CD4-positive, alpha-beta T cell (primary cell): ENCODE results near the gene SEPTIN8. TPM values are rescaled to one million over a fixed set of nuclear protein-coding genes. Genes with fewer than 3 reads are reported as not detected.

ENCODE experiments used
- ATAC-seq: fragments of 200-7000 bp; cut with Tn5 transposase; one replicate; pipeline ENCODE4 v1.10.0; 2022; ENCODE audit warnings: mild to moderate bottlenecking; ENCODE audit not compliant: poor library complexity
- CTCF ChIA-PET: fragments of 350-600 bp; sonication (Branson Sonifier 250); formaldehyde crosslinking; loops from one replicate; lab custom pipeline; 2021; ENCODE audit warnings: antibody characterized with exemption, inconsistent platforms; lab: Charles Lee
- POLR2A ChIA-PET: fragments of 350-600 bp; sonication (Branson Sonifier 250); formaldehyde crosslinking; loops from one replicate; lab custom pipeline; 2021; ENCODE audit warnings: antibody characterized with exemption, inconsistent platforms; lab: Charles Lee
- DNase-seq, 14 experiments: peaks; one replicate each; pipeline ENCODE4 v3.0.0-alpha.2; 2013 to 2020; ENCODE audit warnings: mixed read lengths in 2 of 14
- H3K27ac ChIP-seq, 2 donors: one replicate each; pipeline versions ENCODE4 v1.5.1 to v1.7.0; 2013; ENCODE audit warnings: low read length in 2 of 2, low read depth in 1 of 2, mild to moderate bottlenecking in 1 of 2
- H3K27me3 ChIP-seq, 2 experiments: 1 replicate in 1 of 2; 2 replicates in 1 of 2; pipeline versions ENCODE4 v1.6.1 to v1.7.0; 2013; ENCODE audit warnings: low read length in 2 of 2, control low read depth in 1 of 2, mild to moderate bottlenecking in 1 of 2, moderate library complexity in 1 of 2; ENCODE audit not compliant: insufficient read depth in 2 of 2, control insufficient read depth in 1 of 2
- H3K36me3 ChIP-seq: one replicate; pipeline ENCODE4 v1.6.1; 2013; ENCODE audit warnings: low read length, control low read depth; ENCODE audit not compliant: insufficient read depth
- H3K4me1 ChIP-seq: one replicate; pipeline ENCODE4 v1.6.1; 2013; ENCODE audit warnings: low read length, control low read depth; ENCODE audit not compliant: insufficient read depth
- H3K4me3 ChIP-seq: one replicate; pipeline ENCODE4 v1.5.1; 2013; ENCODE audit warnings: mild to moderate bottlenecking, low read length, moderate library complexity
- H3K9me3 ChIP-seq, 2 experiments: 1 replicate in 1 of 2; 2 replicates in 1 of 2; pipeline versions ENCODE4 v1.6.1 to v1.7.0; 2013; ENCODE audit warnings: low read length in 2 of 2, mild to moderate bottlenecking in 2 of 2, control low read depth in 1 of 2, moderate library complexity in 1 of 2; ENCODE audit not compliant: control insufficient read depth in 1 of 2, insufficient read depth in 1 of 2
- H3K27ac Mint-ChIP-seq: one replicate; pipeline ENCODE4 v1.8.0; 2020; ENCODE audit warnings: mixed read lengths
- H3K27me3 Mint-ChIP-seq: one replicate; pipeline ENCODE4 v1.8.0; 2021; ENCODE audit warnings: mixed read lengths
- H3K36me3 Mint-ChIP-seq: one replicate; pipeline ENCODE4 v1.8.0; 2021; ENCODE audit warnings: low read depth, mixed read lengths
- H3K4me1 Mint-ChIP-seq: one replicate; pipeline ENCODE4 v1.8.0; 2021; ENCODE audit warnings: low read depth, mixed read lengths
- H3K4me3 Mint-ChIP-seq: one replicate; pipeline ENCODE4 v1.8.0; 2020; ENCODE audit warnings: mild to moderate bottlenecking, mixed read lengths
- H3K9me3 Mint-ChIP-seq: one replicate; pipeline ENCODE4 v1.8.0; 2020; ENCODE audit warnings: mixed read lengths
- intact Hi-C, 2 experiments: fragments of 100-400 bp; cut with DNase I in 1 of 2; cut with micrococcal nuclease in 1 of 2; formaldehyde crosslinking; loops; one replicate each; pipeline versions ENCODE4 v1.15.1 to v1.9.0; 2023 to 2025; cut with DNase I, micrococcal nuclease
- total RNA-seq, 174 experiments: library from RNA in 2 of 174; stranded (reverse) in 2 of 174; gene quantifications; one replicate each; pipeline ENCODE4 v1.2.3 and lab custom pipeline; 2021 to 2026
- TF ChIP-seq, protein P1 (sequence below): fragments of 200-600 bp; IDR thresholded peaks from one replicate; pipeline ENCODE4 v1.8.0; 2022; ENCODE audit warnings: antibody characterized with exemption, mild to moderate bottlenecking

The SEPTIN8 gene
- total RNA-seq, 2 experiments from 2014 or later: 4.4 to 5.3 TPM

DNA sequence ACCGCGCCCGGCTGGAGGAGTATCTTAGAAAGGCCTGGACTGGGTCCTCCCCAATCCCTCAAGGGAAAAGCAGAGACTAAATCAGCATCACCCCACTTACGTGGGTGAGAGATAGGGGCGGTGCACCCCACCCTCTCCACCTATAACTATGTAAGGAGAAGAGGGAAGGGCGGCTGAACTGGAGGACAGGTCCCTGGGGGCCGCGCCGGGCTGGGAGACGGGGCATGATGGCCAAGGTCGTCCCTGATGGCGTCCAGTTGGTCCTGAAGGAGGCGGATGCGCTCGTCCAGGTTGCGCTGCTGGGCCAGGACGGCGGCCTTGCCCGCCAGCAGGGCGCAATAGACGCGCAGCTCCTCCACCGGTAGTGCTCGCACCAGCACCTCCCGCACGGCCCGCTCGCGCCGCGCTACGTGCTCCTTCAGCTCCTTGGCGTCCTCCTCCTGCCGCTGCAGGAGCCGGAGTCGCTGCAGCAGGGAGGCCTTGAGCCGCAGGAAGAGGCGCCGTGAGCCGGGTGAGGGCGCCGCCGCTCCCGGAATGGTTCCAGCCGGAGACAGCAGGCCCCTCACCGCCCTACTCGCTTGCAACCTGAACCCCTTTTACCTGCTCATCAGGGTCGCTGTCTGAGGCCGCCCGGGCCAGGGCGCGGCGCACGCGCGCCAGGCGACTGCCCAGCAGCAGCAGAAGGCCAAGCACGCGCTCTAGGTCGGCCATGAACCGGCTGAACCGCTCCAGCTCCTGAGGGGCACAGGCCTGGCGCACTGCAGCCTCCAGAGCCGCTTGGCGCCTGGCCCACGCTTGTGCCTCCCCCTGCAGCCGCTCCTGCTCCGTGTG, 45.8 kb upstream of the SEPTIN8 start:
- no peak for ATAC-seq
- H3K27ac ChIP-seq: no peak overlapping the region
- no peaks in the 10 kb centered on the region for H3K9me3 Mint-ChIP-seq
- no peak overlapping the region for H3K4me3 Mint-ChIP-seq
- peaks cover 13% of the 10 kb centered on the region for H3K4me1 Mint-ChIP-seq
- CTCF ChIA-PET: no interaction called here
- intact Hi-C loops: no loop called here
- H3K9me3 ChIP-seq: peaks cover 0 to 20% of the 10 kb centered on the region in 2 experiments
- peaks cover 28% of the 10 kb centered on the region for H3K4me1 ChIP-seq
- H3K4me3 ChIP-seq: no peak overlapping the region
- no peaks in the 10 kb centered on the region for H3K36me3 ChIP-seq
- H3K36me3 Mint-ChIP-seq: no peaks in the 10 kb centered on the region
- peaks cover 66% of the 10 kb centered on the region for H3K27me3 Mint-ChIP-seq
- TF ChIP-seq, protein P1, sequence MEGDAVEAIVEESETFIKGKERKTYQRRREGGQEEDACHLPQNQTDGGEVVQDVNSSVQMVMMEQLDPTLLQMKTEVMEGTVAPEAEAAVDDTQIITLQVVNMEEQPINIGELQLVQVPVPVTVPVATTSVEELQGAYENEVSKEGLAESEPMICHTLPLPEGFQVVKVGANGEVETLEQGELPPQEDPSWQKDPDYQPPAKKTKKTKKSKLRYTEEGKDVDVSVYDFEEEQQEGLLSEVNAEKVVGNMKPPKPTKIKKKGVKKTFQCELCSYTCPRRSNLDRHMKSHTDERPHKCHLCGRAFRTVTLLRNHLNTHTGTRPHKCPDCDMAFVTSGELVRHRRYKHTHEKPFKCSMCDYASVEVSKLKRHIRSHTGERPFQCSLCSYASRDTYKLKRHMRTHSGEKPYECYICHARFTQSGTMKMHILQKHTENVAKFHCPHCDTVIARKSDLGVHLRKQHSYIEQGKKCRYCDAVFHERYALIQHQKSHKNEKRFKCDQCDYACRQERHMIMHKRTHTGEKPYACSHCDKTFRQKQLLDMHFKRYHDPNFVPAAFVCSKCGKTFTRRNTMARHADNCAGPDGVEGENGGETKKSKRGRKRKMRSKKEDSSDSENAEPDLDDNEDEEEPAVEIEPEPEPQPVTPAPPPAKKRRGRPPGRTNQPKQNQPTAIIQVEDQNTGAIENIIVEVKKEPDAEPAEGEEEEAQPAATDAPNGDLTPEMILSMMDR: no peak
- peak in 1 of 14 experiments; percentile 31 for DNase-seq
- POLR2A ChIA-PET: no interaction called here
- H3K27ac Mint-ChIP-seq: no peak overlapping the region
- H3K27me3 ChIP-seq: peaks cover 45 to 52% of the 10 kb centered on the region in 2 experiments

DNA sequence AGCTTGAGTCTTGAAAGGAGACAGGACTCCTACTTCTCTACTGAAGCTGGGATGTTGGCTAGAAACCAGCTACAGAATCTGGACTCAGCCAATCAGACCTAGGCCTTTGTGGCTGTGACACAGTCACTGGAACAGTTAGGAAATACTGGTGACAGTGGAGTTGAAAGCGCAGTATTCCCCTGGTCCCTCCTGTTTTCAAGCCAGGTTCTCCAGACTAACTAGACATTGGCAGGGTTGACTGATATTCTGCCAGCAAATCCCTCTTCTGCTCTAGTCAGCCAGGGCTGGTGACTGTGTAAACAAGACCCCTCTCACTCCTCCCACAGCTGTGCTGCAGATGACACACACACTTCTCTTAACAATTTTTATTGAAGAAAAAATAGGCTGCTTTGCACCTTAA, 44.8 kb upstream of the SEPTIN8 start:
- Mint-ChIP-seq H3K36me3 (no peaks in the 10 kb centered on the region), H3K4me3 (no peak overlapping the region), H3K9me3 (no peaks in the 10 kb centered on the region), H3K4me1 (peaks cover 13% of the 10 kb centered on the region), H3K27ac (no peak overlapping the region), H3K27me3 (peaks cover 59% of the 10 kb centered on the region)
- CTCF ChIA-PET: no interaction called here
- Histone ChIP-seq H3K4me3 (no peak overlapping the region), H3K9me3 (peaks cover 0 to 20% of the 10 kb centered on the region in 2 experiments), H3K27ac (no peak overlapping the region), H3K4me1 (peaks cover 28% of the 10 kb centered on the region), H3K27me3 (peaks cover 37 to 41% of the 10 kb centered on the region in 2 experiments), H3K36me3 (no peaks in the 10 kb centered on the region)
- TF ChIP-seq, protein P1: no peak
- intact Hi-C loops: loop anchor here (2.0 kb wide), 2 partner anchors 75 to 437 kb away; partner anchors contain the start of gene CCNI2 (in 1 of the 2)
- POLR2A ChIA-PET: no interaction called here
- ATAC-seq: no peak
- no peak for DNase-seq

DNA sequence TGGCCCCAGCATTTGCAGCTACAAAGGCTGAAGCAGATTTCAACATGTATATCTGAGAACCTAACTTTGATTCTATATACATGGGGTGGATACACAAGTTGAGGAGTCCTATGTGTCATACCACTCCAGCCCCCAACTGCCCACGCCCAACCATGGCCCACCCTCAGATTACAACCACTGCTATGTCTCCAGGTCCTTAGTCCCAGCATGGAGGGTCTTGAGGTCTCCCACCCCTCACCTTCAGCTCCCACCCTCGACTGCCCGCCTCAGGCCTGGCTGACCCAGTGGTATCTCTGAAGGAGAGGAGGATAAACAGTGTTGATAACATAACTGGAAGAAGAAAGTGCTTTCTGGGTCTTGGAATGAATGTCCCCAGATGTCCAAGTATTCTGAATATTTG, 44.3 kb upstream of the SEPTIN8 start:
- ChIA-PET CTCF (no interaction called here), POLR2A (interaction anchor here (0.7 kb wide), 1 partner anchor 375 kb away, joined by 4 read pairs; no protein-coding TSS in a partner anchor)
- DNase-seq (no peak), ATAC-seq (no peak)
- no peaks in the 10 kb centered on the region for H3K36me3 ChIP-seq
- peaks cover 33 to 37% of the 10 kb centered on the region in 2 experiments for H3K27me3 ChIP-seq
- Mint-ChIP-seq H3K4me3 (no peak overlapping the region), H3K9me3 (no peaks in the 10 kb centered on the region), H3K27ac (no peak overlapping the region), H3K4me1 (peaks cover 13% of the 10 kb centered on the region), H3K27me3 (peaks cover 55% of the 10 kb centered on the region), H3K36me3 (no peaks in the 10 kb centered on the region)
- H3K27ac ChIP-seq: no peak overlapping the region
- TF ChIP-seq, protein P1: no peak
- intact Hi-C loops: loop anchor here (2.0 kb wide), 2 partner anchors 75 to 437 kb away; partner anchors contain the start of gene CCNI2 (in 1 of the 2)
- peaks cover 0 to 16% of the 10 kb centered on the region in 2 experiments for H3K9me3 ChIP-seq
- H3K4me3 ChIP-seq: no peak overlapping the region
- peaks cover 28% of the 10 kb centered on the region for H3K4me1 ChIP-seq
